Measurements from ENCODE around the gene MEP1A.
"Not testable (repeated sequence)": the region's sequence is repeated elsewhere in the genome, so short reads cannot be mapped to it uniquely, and the experiment has no call there.

MEP1A gene

GRCh38 chr6:46774736-46775135 is 18.5 kb upstream of the MEP1A start:
- not testable (repeated sequence) for DNase-seq (ENCODE audit: low read depth in 1 of 2, low spot score in 1 of 2)

DNA sequence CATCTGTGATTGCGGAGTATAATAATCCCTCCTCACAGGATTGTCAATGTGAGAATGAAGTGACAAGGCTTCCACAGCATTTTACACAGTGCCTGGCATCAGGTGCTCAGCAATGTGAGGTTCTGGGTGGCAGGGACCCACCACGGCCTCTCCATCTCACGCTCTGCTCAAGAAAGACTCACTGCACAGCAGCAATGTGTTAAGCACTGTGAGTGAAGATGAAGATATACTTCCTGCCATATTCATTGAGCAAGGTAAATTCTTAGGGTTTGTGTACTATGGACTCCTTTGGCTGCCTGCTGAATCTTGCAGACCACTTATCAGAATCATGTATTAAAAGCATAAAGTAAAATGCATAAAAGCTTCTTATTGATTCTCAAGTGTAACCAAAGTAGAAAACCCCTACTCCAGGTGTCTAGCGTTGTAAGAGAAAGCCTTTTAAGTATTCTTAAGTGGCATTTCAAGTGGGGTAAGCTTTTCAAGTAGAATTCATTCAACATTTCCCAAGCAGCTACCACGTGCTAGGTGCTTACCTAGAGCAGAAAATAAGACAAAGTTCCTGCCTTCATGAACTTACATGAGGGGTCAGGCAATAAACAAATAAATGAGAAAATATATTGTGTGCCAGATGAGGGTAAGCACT is 17.0 kb upstream of the MEP1A start:
- DNase-seq (ENCODE audit: low read depth in 1 of 2, low spot score in 1 of 2): no peak

DNA sequence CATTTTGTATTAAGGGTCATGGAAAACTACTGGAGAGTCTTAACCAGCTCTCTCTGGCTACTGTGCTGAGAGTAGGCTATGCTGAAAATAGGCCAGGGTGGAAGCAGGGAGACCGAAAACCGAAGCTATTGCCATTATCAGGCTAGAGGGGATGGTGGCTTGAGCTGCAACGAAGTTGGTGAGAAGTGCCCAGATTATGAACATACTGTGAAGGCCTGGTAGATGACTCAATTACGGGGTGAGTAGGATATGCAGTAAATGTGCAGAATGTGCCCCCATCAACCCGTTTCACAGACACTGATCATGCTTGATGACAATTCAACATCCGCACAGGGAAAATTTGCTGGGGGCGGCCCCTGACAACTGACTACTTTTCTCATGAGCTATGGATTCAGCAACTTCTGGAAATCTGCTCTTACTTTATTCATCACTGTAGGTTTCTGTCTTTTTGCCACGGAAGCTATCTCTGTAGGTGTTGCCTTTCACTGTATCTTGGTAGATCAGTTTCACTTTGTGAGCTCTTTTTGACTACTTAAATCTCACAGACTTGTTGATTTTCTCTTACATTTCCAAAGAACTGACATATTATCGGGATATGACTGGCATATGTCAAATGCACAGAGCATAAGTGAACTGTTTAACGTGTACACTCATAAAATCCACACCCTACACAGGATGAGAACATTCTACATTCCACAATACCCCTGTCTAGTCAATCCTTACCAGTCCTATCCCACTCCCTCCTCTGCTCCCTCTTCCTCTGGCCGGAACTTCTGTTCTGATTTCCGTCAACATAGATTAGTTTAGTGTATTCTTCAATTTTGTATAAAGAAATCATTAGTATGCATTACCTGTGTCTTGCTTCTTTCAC is 15.5 kb upstream of the MEP1A start:
- no peak for DNase-seq (ENCODE audit: low read depth in 1 of 2, low spot score in 1 of 2)

- peak in 1 of 2 donors; percentile 23 for DNase-seq (ENCODE audit: low read depth in 1 of 2, low spot score in 1 of 2)
Measured at GRCh38 chr6:46781478-46782378, 11.5 kb upstream of the MEP1A start.

DNA sequence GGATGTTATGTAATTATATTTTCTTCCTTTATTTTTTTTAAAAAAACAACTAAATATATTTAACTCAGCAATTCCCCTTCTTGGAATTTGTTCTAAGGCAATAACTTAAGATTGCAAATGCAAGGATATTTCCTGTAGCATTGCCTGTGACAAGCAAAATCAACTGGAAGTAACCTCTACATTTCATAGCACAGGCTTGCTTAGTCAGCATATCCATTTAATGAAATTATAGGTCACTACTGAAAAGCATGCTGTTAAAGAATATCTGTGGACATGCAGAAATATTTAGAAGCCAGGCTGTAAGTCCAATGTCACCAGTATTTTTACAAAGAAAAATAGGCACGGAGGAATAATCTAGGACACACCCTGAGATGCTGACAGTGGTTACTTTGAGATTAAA is 8.7 kb upstream of the MEP1A start:
- DNase-seq (ENCODE audit: low read depth in 1 of 2, low spot score in 1 of 2): no peak

DNA sequence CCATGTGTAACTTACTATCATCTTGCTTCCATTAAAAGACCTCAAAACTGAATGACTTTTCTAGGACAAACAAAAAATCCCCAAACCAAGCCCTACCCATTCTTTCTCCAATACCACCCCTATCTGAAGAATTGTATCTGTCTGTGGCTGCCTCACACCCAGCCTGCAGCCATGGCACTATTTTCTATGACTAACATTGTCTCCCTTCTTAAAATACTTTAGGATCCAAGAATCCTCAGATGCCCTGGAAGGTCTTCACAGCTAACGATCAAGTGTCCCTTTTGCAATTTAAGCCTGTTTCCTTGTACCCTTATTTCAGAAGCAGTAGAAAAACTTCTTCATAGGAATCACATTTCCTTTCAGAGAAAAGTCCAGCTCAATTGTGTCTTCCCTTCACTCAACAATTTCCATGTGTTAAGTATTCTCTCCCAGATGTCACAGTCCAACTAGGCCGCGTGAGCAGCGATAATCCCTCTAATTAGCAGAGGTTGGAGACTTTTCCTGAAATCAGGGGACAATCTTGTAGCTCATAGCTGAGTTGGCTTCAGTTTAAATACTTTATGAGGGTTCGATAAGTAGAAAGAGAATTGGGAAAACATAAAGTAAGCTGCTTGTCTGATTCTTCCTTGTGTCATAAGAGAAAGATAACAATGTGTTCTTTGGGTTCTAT is 5.2 kb upstream of the MEP1A start:
- DNase-seq (ENCODE audit: low read depth in 1 of 2, low spot score in 1 of 2): no peak

DNA sequence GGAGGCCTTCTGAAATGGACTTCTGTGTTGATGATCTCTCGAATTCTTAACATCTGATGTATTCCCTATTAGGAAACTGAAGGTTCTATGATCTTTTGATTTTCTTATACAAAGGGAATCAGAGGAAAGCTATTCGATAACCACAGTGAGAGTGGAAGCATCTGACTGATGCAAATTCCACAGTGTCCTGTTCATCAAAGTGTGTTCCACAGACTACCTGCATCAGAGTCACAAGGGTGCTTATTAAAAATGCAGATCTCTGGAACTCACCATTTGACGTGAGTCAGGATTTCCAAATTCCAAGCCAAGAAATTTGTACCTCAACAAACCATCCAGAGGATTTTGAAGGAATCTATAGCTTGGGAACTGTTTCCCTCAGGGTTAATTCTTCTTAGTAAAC is 4.4 kb upstream of the MEP1A start:
- no peak for DNase-seq (ENCODE audit: low read depth in 1 of 2, low spot score in 1 of 2)

DNA sequence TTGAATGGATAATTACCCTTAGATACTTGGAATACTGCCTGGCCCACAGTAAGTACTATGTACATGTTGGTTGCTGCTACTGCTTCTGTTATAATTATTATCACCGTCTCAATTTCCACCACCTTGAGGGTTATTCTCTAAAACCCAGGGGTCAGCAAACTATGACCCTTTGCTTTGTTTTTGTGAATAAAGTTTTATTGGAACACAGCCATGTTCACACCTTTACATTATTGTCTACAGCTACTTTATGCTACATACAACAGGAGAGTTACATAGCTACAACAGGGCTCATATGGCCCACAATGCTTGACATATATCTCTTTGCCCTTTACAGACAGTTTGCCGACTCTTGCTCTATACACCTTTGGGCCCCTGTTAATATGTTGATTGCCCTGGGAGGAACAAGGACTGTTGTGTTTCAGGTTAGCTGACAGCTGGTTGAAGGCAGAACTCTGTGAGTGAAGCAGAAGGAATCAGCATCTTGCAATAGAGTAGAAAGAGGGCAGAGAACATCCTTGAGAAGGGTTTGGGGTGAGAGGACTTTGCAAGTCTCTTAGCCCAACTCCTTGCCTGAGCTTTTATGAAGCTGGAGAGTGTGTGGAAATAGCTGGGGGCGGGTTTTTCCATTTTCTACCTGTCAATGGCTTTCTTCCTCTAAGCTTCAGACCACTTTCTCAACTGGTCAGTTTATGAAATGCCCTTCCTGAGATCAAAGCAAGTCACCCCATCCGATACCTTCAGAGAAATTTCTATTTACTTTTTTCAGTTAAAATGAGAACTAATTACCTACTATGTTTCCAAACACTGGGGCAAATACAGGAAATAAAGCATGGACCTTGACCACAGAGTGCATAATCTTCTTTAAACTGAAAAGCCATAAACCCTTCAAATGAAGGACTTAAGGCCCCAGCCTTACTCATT is 3.5 kb upstream of the MEP1A start:
- no peak for DNase-seq (ENCODE audit: low read depth in 1 of 2, low spot score in 1 of 2)

DNA sequence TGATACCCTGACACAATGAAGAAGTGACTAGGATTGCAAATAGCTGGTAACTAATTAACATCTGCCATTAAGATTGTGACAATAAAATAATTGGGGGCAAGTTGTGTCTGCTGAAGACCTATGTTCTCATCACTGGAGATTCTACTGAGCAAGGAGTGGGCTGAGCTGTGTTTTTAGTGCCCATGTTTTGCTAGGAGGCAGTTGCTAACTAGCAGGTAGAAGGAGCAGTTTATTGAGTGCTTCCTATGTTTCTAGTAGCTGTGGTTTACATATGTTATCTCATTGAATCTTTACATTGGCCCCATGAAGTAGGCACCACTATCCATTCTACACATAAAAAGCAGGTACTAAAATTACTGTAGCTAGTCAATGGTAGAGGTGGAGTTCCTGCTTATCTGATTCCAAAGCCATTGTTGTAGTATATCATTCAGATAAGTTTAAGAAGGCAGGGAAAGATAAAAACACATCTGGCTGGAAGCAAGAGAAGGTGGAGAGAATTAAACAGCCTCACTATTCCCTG is 2.8 kb upstream of the MEP1A start:
- DNase-seq (ENCODE audit: low read depth in 1 of 2, low spot score in 1 of 2): no peak

GRCh38 chr6:46792635-46793034 is 554 bp upstream of the MEP1A start:
- no peak for DNase-seq (ENCODE audit: low read depth in 1 of 2, low spot score in 1 of 2)

- DNase-seq (ENCODE audit: low read depth in 1 of 2, low spot score in 1 of 2): no peak
Measured at GRCh38 chr6:46794068-46794467, 879 bp downstream of the MEP1A start.

GRCh38 chr6:46795816-46796215 is 2.6 kb downstream of the MEP1A start:
- no peak for DNase-seq (ENCODE audit: low read depth in 1 of 2, low spot score in 1 of 2)

DNA sequence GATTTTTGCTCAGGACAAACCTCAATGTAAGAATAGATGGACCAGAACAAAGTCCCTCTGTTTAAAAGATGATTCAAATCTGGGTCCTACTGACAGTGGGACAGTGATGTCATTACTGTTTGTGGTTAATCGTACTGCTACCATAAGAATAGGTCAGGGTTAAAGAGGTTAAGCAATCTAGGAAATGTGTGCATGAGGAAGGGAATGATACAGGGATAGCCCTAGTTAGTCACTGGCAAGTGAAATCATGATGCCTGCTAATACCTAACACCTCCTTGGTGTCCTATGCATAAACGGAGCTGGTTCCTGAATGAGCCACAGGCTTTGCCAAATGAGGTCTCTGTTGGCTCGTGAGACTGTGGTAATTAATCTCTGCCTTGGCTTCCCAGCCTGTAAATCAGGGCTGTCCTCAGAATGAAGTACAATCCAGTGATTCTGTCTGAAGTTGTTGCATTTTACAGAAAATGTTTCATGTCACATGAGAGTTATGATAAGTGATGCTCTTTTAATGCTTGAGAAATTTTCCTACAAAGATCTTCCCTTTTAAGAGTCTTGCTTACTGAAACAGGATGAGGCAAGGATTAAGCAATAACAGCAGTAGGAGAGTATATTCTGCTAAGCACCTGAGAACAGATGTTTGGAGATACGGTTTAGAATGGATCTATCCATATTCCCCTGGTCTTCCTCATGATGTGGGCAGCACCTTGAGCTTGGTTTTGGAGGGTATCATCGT is 3.8 kb downstream of the MEP1A start:
- DNase-seq (ENCODE audit: low read depth in 1 of 2, low spot score in 1 of 2): no peak

GRCh38 chr6:46799657-46800056 is 6.5 kb downstream of the MEP1A start:
- no peak for DNase-seq (ENCODE audit: low read depth in 1 of 2, low spot score in 1 of 2)

DNA sequence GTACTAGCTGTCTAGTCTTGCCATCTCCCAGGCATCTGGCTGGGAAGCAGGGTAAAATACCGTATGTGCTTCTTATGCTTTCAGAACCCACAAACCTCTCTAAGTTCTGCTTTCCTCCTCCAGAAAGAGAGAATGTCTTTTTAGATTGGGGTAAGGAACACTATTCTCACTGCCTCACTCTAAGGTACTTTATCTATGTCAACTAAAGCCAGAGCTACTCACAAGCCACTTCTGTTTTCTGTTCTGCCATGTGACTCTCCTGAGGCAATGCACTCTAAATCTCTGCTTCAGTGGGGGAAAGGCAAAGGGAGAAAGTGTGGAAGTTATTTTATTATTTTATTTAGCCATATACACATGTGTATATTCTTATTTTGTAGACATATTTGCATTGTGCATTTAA is 15.6 kb downstream of the MEP1A start:
- no peak for DNase-seq (ENCODE audit: low read depth in 1 of 2, low spot score in 1 of 2)

GRCh38 chr6:46815130-46815529 is 21.9 kb downstream of the MEP1A start:
- DNase-seq (ENCODE audit: low read depth in 1 of 2, low spot score in 1 of 2): no peak

DNA sequence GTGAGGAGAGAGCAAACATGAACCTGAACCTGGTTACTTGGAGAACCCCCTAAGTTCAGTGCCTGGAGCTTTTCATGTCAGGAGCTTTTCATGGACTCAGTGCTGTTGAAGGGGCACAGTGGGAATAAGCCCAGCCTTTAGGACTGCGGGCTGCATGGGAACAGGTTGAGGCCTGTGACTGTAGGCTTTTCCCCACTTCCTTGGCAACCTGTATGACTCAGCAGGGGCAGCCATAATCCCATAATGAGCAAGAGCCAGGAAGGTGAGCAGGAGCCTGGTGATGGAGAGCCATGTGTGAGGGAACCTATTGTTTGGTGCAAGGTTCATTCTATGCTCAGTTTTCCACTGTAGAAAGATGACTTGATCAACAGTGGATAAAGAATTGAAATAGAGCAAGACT is 23.4 kb downstream of the MEP1A start:
- no peak for DNase-seq (ENCODE audit: low read depth in 1 of 2, low spot score in 1 of 2)

- DNase-seq (ENCODE audit: low read depth in 1 of 2, low spot score in 1 of 2): no peak
Measured at GRCh38 chr6:46819561-46819960, 26.4 kb downstream of the MEP1A start.

GRCh38 chr6:46821458-46821881 is 28.3 kb downstream of the MEP1A start:
- no peak for DNase-seq (ENCODE audit: low read depth in 1 of 2, low spot score in 1 of 2)
